Right atrium auricular region (tissue), 2 donors: ENCODE data around the gene TRIM22. TPM values are rescaled to one million over a fixed set of nuclear protein-coding genes. Genes with fewer than 3 reads are reported as not detected.
"Not testable (repeated sequence)": the region's sequence is repeated elsewhere in the genome, so short reads cannot be mapped to it uniquely, and the experiment has no call there.

ENCODE experiments used
- DNase-seq: peaks from one replicate; pipeline ENCODE4 v3.0.0-alpha.2; 2019; ENCODE audit warnings: low spot score
- H3K27ac ChIP-seq, 2 donors: fragments of 200-600 bp; sonication (generic); 1 replicate in 1 of 2; 2 replicates in 1 of 2; pipeline ENCODE4 v1.5.1; 2016 to 2019
- H3K27me3 ChIP-seq, 2 donors: fragments of 200-600 bp; sonication (generic); one replicate each; pipeline versions ENCODE4 v1.5.1 to v1.6.0; 2017 to 2019
- H3K36me3 ChIP-seq: fragments of 200-600 bp; sonication (generic); one replicate; pipeline ENCODE4 v1.5.1; 2016
- H3K4me1 ChIP-seq, 2 donors: fragments of 200-600 bp; sonication (generic); one replicate each; pipeline versions ENCODE4 v1.5.1 to v1.6.0; 2017 to 2019
- H3K4me3 ChIP-seq, 2 donors: fragments of 200-600 bp; sonication (generic); 1 replicate in 1 of 2; 2 replicates in 1 of 2; pipeline ENCODE4 v1.5.1; 2017 to 2019; ENCODE audit warnings: mild to moderate bottlenecking in 1 of 2, moderate library complexity in 1 of 2
- H3K9me3 ChIP-seq, 2 donors: fragments of 200-600 bp; sonication (generic); one replicate each; pipeline ENCODE4 v1.5.1; 2019
- CTCF ChIP-seq, 2 donors: fragments of 200-600 bp; sonication (generic); IDR thresholded peaks; one replicate each; pipeline ENCODE4 v1.5.1; 2019; ENCODE audit warnings: antibody characterized with exemption in 2 of 2
- total RNA-seq, 2 donors: library from RNA; depleted of rRNA; stranded (reverse); fragments of >200 nt; gene quantifications; one replicate each; pipeline ENCODE4 v1.1.0, GENCODE V29; 2016

TRIM22 gene
- total RNA-seq, 2 donors from 2014 or later, result 7.6 to 12.8 TPM

GRCh38 chr11:5674391-5674790 lies 15.2 kb upstream of the TRIM22 start:
- no peak for DNase-seq

GRCh38 chr11:5679811-5680210 lies 9.8 kb upstream of the TRIM22 start:
- no peak for DNase-seq

More at GRCh38 chr11:5674391-5674790, 15.2 kb upstream of the TRIM22 start:
- Histone ChIP-seq H3K36me3 (peaks cover 10% of the 10 kb centered on the region), H3K4me1 (no peaks in the 10 kb centered on the region), H3K27ac (no peak overlapping the region), H3K9me3 (no peaks in the 10 kb centered on the region), H3K4me3 (no peak overlapping the region), H3K27me3 (no peaks in the 10 kb centered on the region)
- no peak for TF ChIP-seq CTCF (IDR thresholded peaks at IDR 0.05)

GRCh38 chr11:5682890-5683441 lies 6.6 kb upstream of the TRIM22 start:
- DNase-seq, H3K9me3 ChIP-seq, H3K36me3 ChIP-seq, H3K4me3 ChIP-seq, H3K27me3 ChIP-seq, H3K27ac ChIP-seq: not testable (repeated sequence)
- H3K4me1 ChIP-seq, result peaks cover 0 to 24% of the 10 kb centered on the region in 2 donors

More at GRCh38 chr11:5679811-5680210, 9.8 kb upstream of the TRIM22 start:
- Histone ChIP-seq H3K27me3 (no peaks in the 10 kb centered on the region), H3K4me3 (no peak overlapping the region), H3K9me3 (no peaks in the 10 kb centered on the region), H3K36me3 (peaks cover 10% of the 10 kb centered on the region), H3K4me1 (peaks cover 0 to 19% of the 10 kb centered on the region in 2 donors), H3K27ac (no peak overlapping the region)
- no peak for TF ChIP-seq CTCF (IDR thresholded peaks at IDR 0.05)

- peaks cover 0 to 24% of the 10 kb centered on the region in 2 donors for H3K4me1 ChIP-seq
- not testable (repeated sequence) for DNase-seq, H3K9me3 ChIP-seq, H3K27me3 ChIP-seq, H3K36me3 ChIP-seq
- peak overlapping the region in 1 of 2 donors; percentile 47 for H3K4me3 ChIP-seq
- peak overlapping the region; percentile 87 to 89 for H3K27ac ChIP-seq
These were observed 6.0 kb upstream of the TRIM22 start for GRCh38 chr11:5683620-5684019.

GRCh38 chr11:5684036-5684645 lies 5.4 kb upstream of the TRIM22 start:
- Histone ChIP-seq H3K4me3 (peak overlapping the region; percentile 36 to 47), H3K4me1 (peaks cover 0 to 24% of the 10 kb centered on the region in 2 donors), H3K27ac (peak overlapping the region; percentile 87 to 89), H3K27me3 (no peaks in the 10 kb centered on the region), H3K9me3 (no peaks in the 10 kb centered on the region), H3K36me3 (peaks cover 6% of the 10 kb centered on the region)
- no peak for DNase-seq
- TF ChIP-seq CTCF (IDR thresholded peaks at IDR 0.05), result no peak

GRCh38 chr11:5684646-5685362 lies 4.8 kb upstream of the TRIM22 start, which contains the start of gene TRIM5:
Gene TRIM5, minus strand, starts transcription at chr11:5685074. Its CDS starts 4,897 bp downstream, at chr11:5680177.
- H3K4me3 ChIP-seq, result peak within 1 kb of the TSS; percentile 36 to 47
- H3K4me1 ChIP-seq, result peaks cover 0 to 24% of the 10 kb centered on the region in 2 donors
- H3K9me3 ChIP-seq, result no peaks in the 10 kb centered on the region
- H3K27me3 ChIP-seq, result no peaks in the 10 kb centered on the region
- peak; percentile 96 for DNase-seq
- peak; percentile 31 to 72 for TF ChIP-seq CTCF (IDR thresholded peaks at IDR 0.05)
- H3K27ac ChIP-seq, result peak within 1 kb of the TSS; percentile 87 to 89
- peaks cover under 1% of the 10 kb centered on the region for H3K36me3 ChIP-seq
